ENCODE results near the gene SAFB.

Gene SAFB

DNA sequence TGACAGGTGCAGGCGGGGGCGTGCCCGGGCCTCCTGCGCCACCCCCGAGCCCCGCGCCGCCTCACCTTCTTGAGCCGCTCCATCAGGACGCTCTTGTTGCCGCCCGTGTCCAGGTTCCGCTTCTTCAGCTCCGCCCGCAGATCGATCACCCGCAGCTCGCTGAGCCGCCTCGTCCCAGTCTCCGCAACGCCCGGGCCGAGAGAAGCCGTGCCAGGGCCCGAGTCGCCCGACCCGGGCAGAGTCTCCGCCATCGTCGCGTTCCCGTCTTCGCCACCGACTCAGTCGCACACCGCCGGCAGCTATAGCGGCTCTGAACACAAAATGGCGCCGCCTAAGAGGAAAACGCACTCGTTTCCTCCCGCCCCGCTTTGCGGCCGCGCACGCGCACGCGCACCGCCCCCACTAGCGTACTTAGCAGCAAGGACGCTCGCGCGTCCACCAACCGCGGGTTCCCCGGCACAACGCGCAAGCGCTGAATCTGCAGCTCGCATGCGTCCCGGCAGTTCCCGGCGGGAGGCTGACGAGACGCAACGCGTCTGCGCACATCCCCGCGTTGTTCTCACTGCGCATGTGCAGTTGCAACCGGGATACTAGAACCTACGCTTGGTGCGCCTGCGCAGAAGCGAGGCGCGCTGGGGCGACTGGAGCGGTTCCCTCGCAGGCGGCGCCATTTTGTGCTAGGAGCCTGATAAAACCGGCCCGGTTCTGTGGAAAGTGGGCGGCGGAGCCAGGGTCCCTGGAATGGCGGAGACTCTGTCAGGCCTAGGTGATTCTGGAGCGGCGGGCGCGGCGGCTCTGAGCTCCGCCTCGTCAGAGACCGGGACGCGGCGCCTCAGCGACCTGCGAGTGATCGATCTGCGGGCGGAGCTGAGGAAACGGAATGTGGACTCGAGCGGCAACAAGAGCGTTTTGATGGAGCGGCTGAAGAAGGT is at the start of gene SAFB, which contains the start of gene SAFB2:
Gene SAFB (plus strand): TSS at position 619 of the 932 bp plus-strand sequence. CDS start 123 bp downstream, at position 742.
Gene SAFB2 (minus strand): TSS at position 312 of the 932 bp plus-strand sequence. CDS start 61 bp downstream, at position 251.
- peaks cover 20% of the 10 kb centered on the region for H3K4me1 ChIP-seq (ENCODE audit: insufficient read depth, poor library complexity, severe bottlenecking)
- peak; percentile 90 for ATAC-seq (ENCODE audit: low read depth)
- no peak for TF ChIP-seq CTCF (IDR thresholded peaks at IDR 0.05; ENCODE audit: poor library complexity, severe bottlenecking)

DNA sequence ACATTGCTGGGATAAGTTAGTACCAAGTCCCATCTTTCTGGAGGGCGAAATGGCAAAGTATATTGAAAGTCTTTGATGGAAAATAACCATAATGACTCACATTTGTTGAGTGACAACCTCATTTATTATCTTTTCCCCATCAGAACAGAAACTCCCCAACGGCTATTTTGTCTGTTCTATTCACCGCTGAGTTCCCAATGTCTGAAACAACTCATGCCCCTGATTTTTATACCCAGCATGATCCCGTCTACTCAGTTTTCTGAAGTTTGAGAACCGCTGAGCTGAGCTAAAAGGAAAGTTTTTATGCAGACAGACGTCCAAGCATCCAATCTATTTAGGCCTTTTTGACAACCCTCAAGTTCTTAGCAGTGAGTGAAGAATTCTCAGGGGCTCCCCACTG is 47.3 kb upstream of the SAFB start:
- Histone ChIP-seq H3K4me1 (ENCODE audit: insufficient read depth, poor library complexity, severe bottlenecking) (peaks cover 5% of the 10 kb centered on the region), H3K4me3 (ENCODE audit: severe bottlenecking) (no peak overlapping the region), H3K36me3 (ENCODE audit: low read depth) (no peaks in the 10 kb centered on the region), H3K27ac (ENCODE audit: poor library complexity, severe bottlenecking) (no peak overlapping the region), H3K27me3 (ENCODE audit: insufficient read depth, poor library complexity, severe bottlenecking) (no peaks in the 10 kb centered on the region), H3K9me3 (ENCODE audit: severe bottlenecking) (no peaks in the 10 kb centered on the region)
- TF ChIP-seq CTCF (IDR thresholded peaks at IDR 0.05; ENCODE audit: poor library complexity, severe bottlenecking): no peak
- no peak for ATAC-seq (ENCODE audit: low read depth)
- no peak for DNase-seq (ENCODE audit: low spot score)

More for the DNA sequence above, at the start of gene SAFB, which contains the start of gene SAFB2:
- peak within 1 kb of the TSS; percentile 49 for H3K27ac ChIP-seq (ENCODE audit: poor library complexity, severe bottlenecking)
- H3K4me3 ChIP-seq (ENCODE audit: severe bottlenecking): peak within 1 kb of the TSS; percentile 84
- DNase-seq (ENCODE audit: low spot score): peak; percentile 97
- H3K27me3 ChIP-seq (ENCODE audit: insufficient read depth, poor library complexity, severe bottlenecking): no peaks in the 10 kb centered on the region
- H3K9me3 ChIP-seq (ENCODE audit: severe bottlenecking): no peaks in the 10 kb centered on the region
- peaks cover 70% of the 10 kb centered on the region for H3K36me3 ChIP-seq (ENCODE audit: low read depth)

DNA sequence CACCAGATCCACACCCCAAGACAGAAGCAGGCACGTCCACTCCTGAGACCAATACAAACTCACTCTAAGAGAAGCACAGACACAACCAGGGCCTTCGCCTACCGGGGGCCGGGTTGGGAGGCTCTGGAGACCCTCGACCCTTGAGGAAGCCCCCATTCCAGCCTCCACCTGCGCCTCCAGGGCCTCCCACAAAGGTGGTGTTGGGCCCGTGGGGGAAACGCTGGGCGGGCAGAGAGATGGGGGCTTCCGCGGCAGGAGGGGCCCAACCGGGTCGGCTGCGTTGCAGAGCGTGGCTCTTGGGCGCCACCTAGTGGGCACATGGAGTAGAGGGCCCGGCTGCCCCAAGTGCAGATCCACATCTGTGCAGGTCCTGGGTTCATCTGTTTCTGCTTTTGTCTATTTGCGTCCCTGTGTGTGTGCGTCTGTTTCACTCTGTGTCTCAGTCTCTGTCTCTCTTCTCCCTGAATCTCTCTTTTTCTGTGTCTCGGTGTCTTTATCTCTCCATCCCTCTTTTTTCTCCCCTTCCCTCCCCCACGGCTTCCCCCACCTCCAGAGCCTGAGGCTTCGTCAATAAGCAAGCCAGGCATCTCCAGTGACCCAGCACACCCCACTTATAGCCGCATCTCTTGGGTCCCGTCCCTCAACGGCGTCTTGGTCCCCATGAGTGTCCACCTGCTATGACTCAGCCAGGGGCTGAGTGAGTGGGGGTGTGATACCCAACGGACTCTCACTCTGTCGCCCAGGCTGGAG is 44.6 kb upstream of the SAFB start:
- TF ChIP-seq CTCF (IDR thresholded peaks at IDR 0.05; ENCODE audit: poor library complexity, severe bottlenecking): peak; percentile 90
- Histone ChIP-seq H3K27me3 (ENCODE audit: insufficient read depth, poor library complexity, severe bottlenecking) (no peaks in the 10 kb centered on the region), H3K4me1 (ENCODE audit: insufficient read depth, poor library complexity, severe bottlenecking) (peaks cover 5% of the 10 kb centered on the region), H3K27ac (ENCODE audit: poor library complexity, severe bottlenecking) (no peak overlapping the region), H3K4me3 (ENCODE audit: severe bottlenecking) (peak overlapping the region; percentile 14), H3K36me3 (ENCODE audit: low read depth) (no peaks in the 10 kb centered on the region), H3K9me3 (ENCODE audit: severe bottlenecking) (no peaks in the 10 kb centered on the region)
- DNase-seq (ENCODE audit: low spot score) (no peak), ATAC-seq (ENCODE audit: low read depth) (peak; percentile 82)

- Histone ChIP-seq H3K36me3 (ENCODE audit: low read depth) (no peaks in the 10 kb centered on the region), H3K27me3 (ENCODE audit: insufficient read depth, poor library complexity, severe bottlenecking) (no peaks in the 10 kb centered on the region), H3K4me1 (ENCODE audit: insufficient read depth, poor library complexity, severe bottlenecking) (peaks cover 5% of the 10 kb centered on the region), H3K27ac (ENCODE audit: poor library complexity, severe bottlenecking) (no peak overlapping the region), H3K4me3 (ENCODE audit: severe bottlenecking) (no peak overlapping the region), H3K9me3 (ENCODE audit: severe bottlenecking) (no peaks in the 10 kb centered on the region)
- ATAC-seq (ENCODE audit: low read depth): no peak
- no peak for DNase-seq (ENCODE audit: low spot score)
- no peak for TF ChIP-seq CTCF (IDR thresholded peaks at IDR 0.05; ENCODE audit: poor library complexity, severe bottlenecking)
Measured at GRCh38 chr19:5579286-5579685, 43.6 kb upstream of the SAFB start.

Measured in RWPE2 (cell line).